ENCODE measurements around the gene KIF2C. TPM values are rescaled to one million over a fixed set of nuclear protein-coding genes. Genes with fewer than 3 reads are reported as not detected.

The KIF2C gene
- total and polyA plus RNA-seq, 4 experiments from 2014 or later = 0.16 to 1.5 (median 1.4) TPM; not detected in 1

GRCh38 chr1:44707112-44707881, 32.3 kb upstream of the KIF2C start:
- Histone ChIP-seq H3K4me1 (ENCODE audit: insufficient read depth, low read length) (peaks cover 11% of the 10 kb centered on the region), H3K4me3 (ENCODE audit: low read length in 2 of 2) (no peak overlapping the region), H3K27ac (ENCODE audit: low read depth, low read length) (no peak overlapping the region), H3K36me3 (ENCODE audit: insufficient read depth, low read length) (no peaks in the 10 kb centered on the region), H3K27me3 (ENCODE audit: insufficient read depth, low read length) (no peaks in the 10 kb centered on the region), H3K9me3 (ENCODE audit: control insufficient read depth in 1 of 2, low read length in 2 of 2) (no peaks in the 10 kb centered on the region)
- no peaks in the 10 kb centered on the region for H3K9me3 Mint-ChIP-seq
- ChIA-PET CTCF (ENCODE audit: partially characterized antibody) (interaction anchor here (0.8 to 2.0 kb wide), 4 partner anchors 8 to 279 kb away, joined by 3 to 13 read pairs (median 6); partner anchors contain the start of genes EIF2B3 and RNU5D-1), POLR2A (ENCODE audit: partially characterized antibody) (interaction anchor here (1.3 kb wide), 1 partner anchor 14 kb away, joined by 5 read pairs; no protein-coding TSS in a partner anchor)
- no peaks in the 10 kb centered on the region for H3K36me3 Mint-ChIP-seq
- H3K4me3 Mint-ChIP-seq = peak overlapping the region in 1 of 8 donors; percentile 34
- no peak for DNase-seq
- peaks cover 0 to 5% of the 10 kb centered on the region in 2 donors for H3K27me3 Mint-ChIP-seq
- H3K4me1 Mint-ChIP-seq = peaks cover 4 to 15% (median 5%) of the 10 kb centered on the region in 4 donors
- no peak overlapping the region for H3K27ac Mint-ChIP-seq
- intact Hi-C loops (cut with micrococcal nuclease) = no loop called here

- ChIA-PET CTCF (ENCODE audit: partially characterized antibody) (interaction anchor here (0.8 to 1.9 kb wide), 8 partner anchors 9 to 784 kb away, joined by 3 to 6 read pairs (median 4); no protein-coding TSS in a partner anchor), POLR2A (ENCODE audit: partially characterized antibody) (interaction anchor here (1.0 to 1.5 kb wide), 3 partner anchors 13 to 101 kb away, joined by 3 to 7 read pairs (median 4); partner anchors contain the start of gene BTBD19)
- intact Hi-C loops (cut with micrococcal nuclease) = loop anchor here (1.0 kb wide), 1 partner anchor 785 kb away; no protein-coding TSS in a partner anchor
- Histone ChIP-seq H3K36me3 (ENCODE audit: insufficient read depth, low read length) (no peaks in the 10 kb centered on the region), H3K9me3 (ENCODE audit: control insufficient read depth in 1 of 2, low read length in 2 of 2) (no peaks in the 10 kb centered on the region), H3K4me1 (ENCODE audit: insufficient read depth, low read length) (peaks cover 11% of the 10 kb centered on the region), H3K27me3 (ENCODE audit: insufficient read depth, low read length) (no peaks in the 10 kb centered on the region), H3K4me3 (ENCODE audit: low read length in 2 of 2) (no peak overlapping the region), H3K27ac (ENCODE audit: low read depth, low read length) (no peak overlapping the region)
- H3K4me3 Mint-ChIP-seq = peak overlapping the region; percentile 21 to 73 (median 58)
- no peaks in the 10 kb centered on the region for H3K9me3 Mint-ChIP-seq
- peak overlapping the region in 4 of 7 donors; percentile 5 to 64 (median 36) for H3K27ac Mint-ChIP-seq
- peaks cover 0 to 5% of the 10 kb centered on the region in 2 donors for H3K27me3 Mint-ChIP-seq
- H3K36me3 Mint-ChIP-seq = no peaks in the 10 kb centered on the region
- peaks cover 4 to 15% (median 5%) of the 10 kb centered on the region in 4 donors for H3K4me1 Mint-ChIP-seq
- peak; percentile 39 to 62 (median 54) for DNase-seq
Observed at GRCh38 chr1:44707959-44708831, 31.4 kb upstream of the KIF2C start.

GRCh38 chr1:44713321-44713781, 26.3 kb upstream of the KIF2C start:
- no peak for DNase-seq
- intact Hi-C loops (cut with micrococcal nuclease) = no loop called here
- peaks cover 19% of the 10 kb centered on the region for H3K4me1 ChIP-seq (ENCODE audit: insufficient read depth, low read length)

GRCh38 chr1:44714532-44714931, 25.1 kb upstream of the KIF2C start:
- peaks cover 26 to 43% (median 36%) of the 10 kb centered on the region in 4 donors for H3K4me1 Mint-ChIP-seq
- H3K4me3 ChIP-seq (ENCODE audit: low read length in 2 of 2) = no peak overlapping the region
- H3K36me3 Mint-ChIP-seq = no peaks in the 10 kb centered on the region

More at GRCh38 chr1:44713321-44713781, 26.3 kb upstream of the KIF2C start:
- Histone ChIP-seq H3K4me3 (ENCODE audit: low read length in 2 of 2) (no peak overlapping the region), H3K36me3 (ENCODE audit: insufficient read depth, low read length) (no peaks in the 10 kb centered on the region), H3K27ac (ENCODE audit: low read depth, low read length) (no peak overlapping the region), H3K27me3 (ENCODE audit: insufficient read depth, low read length) (no peaks in the 10 kb centered on the region), H3K9me3 (ENCODE audit: control insufficient read depth in 1 of 2, low read length in 2 of 2) (no peaks in the 10 kb centered on the region)
- Mint-ChIP-seq H3K4me1 (peaks cover 20 to 40% (median 29%) of the 10 kb centered on the region in 4 donors), H3K4me3 (no peak overlapping the region), H3K9me3 (no peaks in the 10 kb centered on the region), H3K27ac (no peak overlapping the region), H3K36me3 (no peaks in the 10 kb centered on the region), H3K27me3 (peaks cover 0 to 3% of the 10 kb centered on the region in 2 donors)
- ChIA-PET POLR2A (ENCODE audit: partially characterized antibody) (interaction anchor here (1.7 kb wide), 1 partner anchor 8 kb away, joined by 7 read pairs; no protein-coding TSS in a partner anchor), CTCF (ENCODE audit: partially characterized antibody) (interaction anchor here (1.0 to 12.0 kb wide), 5 partner anchors 10 to 838 kb away, joined by 3 to 175 read pairs (median 6); partner anchors contain the start of genes AKR1A1 and RNU5D-1)

GRCh38 chr1:44714944-44715571, 24.6 kb upstream of the KIF2C start:
- intact Hi-C loops (cut with micrococcal nuclease) = loop anchor here (1.0 to 5.0 kb wide), 3 partner anchors 14 to 587 kb away; partner anchors contain the start of genes HECTD3 and UROD

More at GRCh38 chr1:44714532-44714931, 25.1 kb upstream of the KIF2C start:
- Mint-ChIP-seq H3K9me3 (no peaks in the 10 kb centered on the region), H3K4me3 (peak overlapping the region in 4 of 8 donors; percentile 1 to 84 (median 58)), H3K27ac (peak overlapping the region in 6 of 7 donors; percentile 0 to 88 (median 60)), H3K27me3 (no peaks in the 10 kb centered on the region)
- H3K9me3 ChIP-seq (ENCODE audit: control insufficient read depth in 1 of 2, low read length in 2 of 2) = no peaks in the 10 kb centered on the region
- no peak for DNase-seq
- intact Hi-C loops (cut with micrococcal nuclease) = no loop called here
- CTCF ChIA-PET (ENCODE audit: partially characterized antibody) = interaction anchor here (0.6 to 12.0 kb wide), 9 partner anchors 9 to 1484 kb away, joined by 3 to 175 read pairs (median 5); partner anchors contain the start of genes ARMH1, HECTD3, POMGNT1 and RNU5D-1
- no peak overlapping the region for H3K27ac ChIP-seq (ENCODE audit: low read depth, low read length)
- H3K36me3 ChIP-seq (ENCODE audit: insufficient read depth, low read length) = no peaks in the 10 kb centered on the region
- H3K27me3 ChIP-seq (ENCODE audit: insufficient read depth, low read length) = no peaks in the 10 kb centered on the region
- peaks cover 23% of the 10 kb centered on the region for H3K4me1 ChIP-seq (ENCODE audit: insufficient read depth, low read length)
- POLR2A ChIA-PET (ENCODE audit: partially characterized antibody) = interaction anchor here (0.9 kb wide), 1 partner anchor 14 kb away, joined by 3 read pairs; no protein-coding TSS in a partner anchor

DNA sequence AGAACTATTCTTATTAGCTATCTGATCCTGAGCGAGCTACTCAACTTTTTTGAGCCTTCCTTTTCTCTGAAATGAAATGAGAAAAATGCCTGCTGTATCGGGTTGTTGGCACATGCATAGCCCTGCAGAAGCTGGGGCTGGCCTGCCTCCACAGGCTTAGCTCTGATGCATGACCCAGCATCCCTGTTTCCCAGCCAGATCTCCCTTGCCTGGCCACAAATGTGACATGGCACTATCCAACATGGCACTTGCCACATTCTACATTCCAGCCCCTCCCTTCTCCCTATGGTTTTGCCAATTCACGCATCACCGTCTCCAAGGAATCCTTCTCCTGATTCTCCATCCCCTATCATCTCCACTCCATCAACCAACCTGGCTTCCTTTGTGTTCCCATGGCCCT, 22.5 kb upstream of the KIF2C start:
- no peaks in the 10 kb centered on the region for H3K27me3 Mint-ChIP-seq
- H3K36me3 Mint-ChIP-seq = no peaks in the 10 kb centered on the region
- intact Hi-C loops (cut with micrococcal nuclease) = loop anchor here (5.0 kb wide), 2 partner anchors 295 to 585 kb away; partner anchors contain the start of genes HECTD3 and UROD
- peak overlapping the region in 3 of 7 donors; percentile 67 to 81 (median 80) for H3K27ac Mint-ChIP-seq
- Histone ChIP-seq H3K27ac (ENCODE audit: low read depth, low read length) (no peak overlapping the region), H3K36me3 (ENCODE audit: insufficient read depth, low read length) (no peaks in the 10 kb centered on the region), H3K4me3 (ENCODE audit: low read length in 2 of 2) (no peak overlapping the region), H3K27me3 (ENCODE audit: insufficient read depth, low read length) (no peaks in the 10 kb centered on the region), H3K4me1 (ENCODE audit: insufficient read depth, low read length) (peaks cover 45% of the 10 kb centered on the region), H3K9me3 (ENCODE audit: control insufficient read depth in 1 of 2, low read length in 2 of 2) (no peaks in the 10 kb centered on the region)
- peaks cover 45 to 68% (median 58%) of the 10 kb centered on the region in 4 donors for H3K4me1 Mint-ChIP-seq
- CTCF ChIA-PET (ENCODE audit: partially characterized antibody) = interaction anchor here (0.8 to 12.0 kb wide), 9 partner anchors 8 to 586 kb away, joined by 3 to 175 read pairs (median 3); partner anchors contain the start of gene RNU5D-1
- no peak for DNase-seq
- no peaks in the 10 kb centered on the region for H3K9me3 Mint-ChIP-seq
- H3K4me3 Mint-ChIP-seq = no peak overlapping the region
- POLR2A ChIA-PET (ENCODE audit: partially characterized antibody) = interaction anchor here (0.8 to 8.6 kb wide), 3 partner anchors 10 to 58 kb away, joined by 3 to 182 read pairs (median 15); partner anchors contain the start of genes RNU5D-1 and RPS8

More at GRCh38 chr1:44714944-44715571, 24.6 kb upstream of the KIF2C start:
- ChIA-PET POLR2A (ENCODE audit: partially characterized antibody) (interaction anchor here (0.9 to 8.6 kb wide), 3 partner anchors 11 to 16 kb away, joined by 3 to 182 read pairs (median 4); partner anchors contain the start of gene RNU5D-1), CTCF (ENCODE audit: partially characterized antibody) (interaction anchor here (0.6 to 12.0 kb wide), 10 partner anchors 8 to 776 kb away, joined by 3 to 175 read pairs (median 4); partner anchors contain the start of genes ARMH1, HECTD3, RNU5D-1 and TESK2)
- Histone ChIP-seq H3K4me1 (ENCODE audit: insufficient read depth, low read length) (peaks cover 26% of the 10 kb centered on the region), H3K27me3 (ENCODE audit: insufficient read depth, low read length) (no peaks in the 10 kb centered on the region), H3K9me3 (ENCODE audit: control insufficient read depth in 1 of 2, low read length in 2 of 2) (no peaks in the 10 kb centered on the region), H3K27ac (ENCODE audit: low read depth, low read length) (no peak overlapping the region), H3K4me3 (ENCODE audit: low read length in 2 of 2) (no peak overlapping the region), H3K36me3 (ENCODE audit: insufficient read depth, low read length) (no peaks in the 10 kb centered on the region)
- peak; percentile 70 to 75 (median 74) for DNase-seq
- Mint-ChIP-seq H3K4me1 (peaks cover 28 to 47% (median 39%) of the 10 kb centered on the region in 4 donors), H3K9me3 (no peaks in the 10 kb centered on the region), H3K4me3 (peak overlapping the region in 7 of 8 donors; percentile 1 to 84 (median 62)), H3K27me3 (no peaks in the 10 kb centered on the region), H3K27ac (peak overlapping the region; percentile 8 to 88 (median 77)), H3K36me3 (no peaks in the 10 kb centered on the region)
